Measurements from ENCODE around the gene OTOG.
"Not testable (repeated sequence)": the region's sequence is repeated elsewhere in the genome, so short reads cannot be mapped to it uniquely, and the experiment has no call there.

The OTOG gene

GRCh38 chr11:17611503-17612220 lies 64.6 kb downstream of the OTOG start:
- in situ Hi-C loops (cut with MboI; ENCODE audit: low sequenced_read_pairs): no loop called here

- in situ Hi-C loops (cut with MboI; ENCODE audit: low sequenced_read_pairs): no loop called here
Observed at GRCh38 chr11:17612221-17613188, 65.4 kb downstream of the OTOG start.

GRCh38 chr11:17613428-17613962 lies 66.4 kb downstream of the OTOG start:
- in situ Hi-C loops (cut with MboI; ENCODE audit: low sequenced_read_pairs): no loop called here

- in situ Hi-C loops (cut with MboI; ENCODE audit: low sequenced_read_pairs): no loop called here
Observed at GRCh38 chr11:17613983-17614382, 66.9 kb downstream of the OTOG start.

- in situ Hi-C loops (cut with MboI; ENCODE audit: low sequenced_read_pairs): not testable (repeated sequence)
Observed at GRCh38 chr11:17622711-17623110, 75.7 kb downstream of the OTOG start.

- in situ Hi-C loops (cut with MboI; ENCODE audit: low sequenced_read_pairs): no loop called here
Observed at GRCh38 chr11:17629113-17629512, 82.1 kb downstream of the OTOG start.

GRCh38 chr11:17630936-17631335 lies 83.9 kb downstream of the OTOG start:
- in situ Hi-C loops (cut with MboI; ENCODE audit: low sequenced_read_pairs): no loop called here

GRCh38 chr11:17631702-17632365 lies 84.8 kb downstream of the OTOG start:
- in situ Hi-C loops (cut with MboI; ENCODE audit: low sequenced_read_pairs): no loop called here

- in situ Hi-C loops (cut with MboI; ENCODE audit: low sequenced_read_pairs): no loop called here
Observed at GRCh38 chr11:17633279-17633986, 86.4 kb downstream of the OTOG start.

- in situ Hi-C loops (cut with MboI; ENCODE audit: low sequenced_read_pairs): no loop called here
Observed at GRCh38 chr11:17633987-17634775, 87.1 kb downstream of the OTOG start.

- in situ Hi-C loops (cut with MboI; ENCODE audit: low sequenced_read_pairs): no loop called here
Observed at GRCh38 chr11:17634776-17635550, 87.9 kb downstream of the OTOG start.

GRCh38 chr11:17635551-17635938 lies 88.5 kb downstream of the OTOG start:
- in situ Hi-C loops (cut with MboI; ENCODE audit: low sequenced_read_pairs): no loop called here

- in situ Hi-C loops (cut with MboI; ENCODE audit: low sequenced_read_pairs): no loop called here
Observed at GRCh38 chr11:17636721-17637120, 89.7 kb downstream of the OTOG start.

- in situ Hi-C loops (cut with MboI; ENCODE audit: low sequenced_read_pairs): no loop called here
Observed at GRCh38 chr11:17637901-17638300, 90.8 kb downstream of the OTOG start.

GRCh38 chr11:17638311-17638710 lies 91.3 kb downstream of the OTOG start:
- in situ Hi-C loops (cut with MboI; ENCODE audit: low sequenced_read_pairs): no loop called here

GRCh38 chr11:17639091-17639490 lies 92.0 kb downstream of the OTOG start:
- in situ Hi-C loops (cut with MboI; ENCODE audit: low sequenced_read_pairs): no loop called here

- in situ Hi-C loops (cut with MboI; ENCODE audit: low sequenced_read_pairs): no loop called here
Observed at GRCh38 chr11:17639781-17640180, 92.7 kb downstream of the OTOG start.

- in situ Hi-C loops (cut with MboI; ENCODE audit: low sequenced_read_pairs): no loop called here
Observed at GRCh38 chr11:17640493-17641164, 93.6 kb downstream of the OTOG start.
